Endothelial cell of umbilical vein (primary cell): ENCODE measurements around the gene NDP. TPM values are rescaled to one million over a fixed set of nuclear protein-coding genes. Genes with fewer than 3 reads are reported as not detected.

Experiments used
- BruUV-seq: library from RNA; stranded (reverse); fragments of 400-500 nt; replicated peaks from 2 replicates; lab custom pipeline; 2021; lab: Mats Ljungman, UMichigan
- CTCF ChIA-PET: fragments of 300-600, 350-600 bp; sonication (Branson Sonifier 250); formaldehyde crosslinking; loops from one replicate; lab custom pipeline; 2021; ENCODE audit warnings: antibody characterized with exemption, inconsistent platforms; lab: Charles Lee
- POLR2A ChIA-PET: fragments of 300-600, 350-600 bp; sonication (Branson Sonifier 250); formaldehyde crosslinking; loops from one replicate; lab custom pipeline; 2021; ENCODE audit warnings: antibody characterized with exemption, inconsistent platforms; lab: Charles Lee
- DNase-seq: peaks from one replicate; pipeline ENCODE4 v3.0.0-alpha.2; 2011; ENCODE audit warnings: low read depth, low spot score
- FAIRE-seq: peaks from 2 replicates; lab custom pipeline; 2011; peaks lifted over from hg19 to GRCh38; lab: Jason Lieb, UNC
- H2AFZ ChIP-seq: 2 replicates; pipeline ENCODE4 v1.6.0; 2012; ENCODE audit warnings: low read depth, low read length, control low read depth, inconsistent platforms
- H3K27ac ChIP-seq: 2 replicates; pipeline ENCODE4 v1.5.1; 2011; ENCODE audit warnings: low read depth, mild to moderate bottlenecking, control low read depth, low read length, moderate library complexity; ENCODE audit not compliant: insufficient read depth
- H3K27me3 ChIP-seq, 2 experiments: 2 replicates each; pipeline versions ENCODE4 v1.6.0 to v1.6.1; 2011; ENCODE audit warnings: low read length in 2 of 2, mixed read lengths in 1 of 2; ENCODE audit not compliant: control insufficient read depth in 2 of 2, insufficient read depth in 2 of 2
- H3K36me3 ChIP-seq, 2 experiments: 2 replicates in 1 of 2; 3 replicates in 1 of 2; pipeline ENCODE4 v1.5.1; 2011; ENCODE audit warnings: low read length in 2 of 2, mild to moderate bottlenecking in 1 of 2, moderate library complexity in 1 of 2; ENCODE audit not compliant: control insufficient read depth in 2 of 2, insufficient read depth in 2 of 2; ENCODE audit errors: extremely low read depth in 1 of 2
- H3K4me1 ChIP-seq: 3 replicates; pipeline ENCODE4 v1.5.1; 2011; ENCODE audit warnings: mild to moderate bottlenecking, low read length; ENCODE audit not compliant: control insufficient read depth, insufficient read depth; ENCODE audit errors: extremely low read depth
- H3K4me2 ChIP-seq: 2 replicates; pipeline ENCODE4 v1.6.1; 2011; ENCODE audit warnings: low read length, control low read depth, mixed read lengths; ENCODE audit not compliant: insufficient read depth
- H3K4me3 ChIP-seq, 3 experiments: fragments of 200-600 bp in 1 of 3; sonication (generic), shearing (Covaris generic) in 1 of 3; replicated peaks in 1 of 3; 2 replicates each; pipeline ENCODE4 v1.5.1; 2011 to 2016; ENCODE audit warnings: control low read depth in 3 of 3, low read length in 3 of 3, mild to moderate bottlenecking in 2 of 3, inconsistent platforms in 1 of 3, low read depth in 1 of 3, moderate library complexity in 1 of 3; ENCODE audit not compliant: insufficient read depth in 1 of 3
- H3K79me2 ChIP-seq: 2 replicates; pipeline ENCODE4 v1.6.0; 2012; ENCODE audit warnings: low read length, inconsistent platforms; ENCODE audit not compliant: control insufficient read depth, insufficient read depth
- H3K9ac ChIP-seq: replicated peaks from 2 replicates; pipeline ENCODE3; 2011; ENCODE audit warnings: low read length, control low read depth; ENCODE audit not compliant: insufficient read depth; ENCODE audit errors: extremely low read depth
- H3K9me1 ChIP-seq: replicated peaks from 3 replicates; pipeline ENCODE4 v1.6.0; 2011; ENCODE audit warnings: mild to moderate bottlenecking, low read length; ENCODE audit not compliant: control insufficient read depth, insufficient read depth; ENCODE audit errors: extremely low read depth
- H3K9me3 ChIP-seq: replicated peaks from 2 replicates; pipeline ENCODE4 v1.5.1; 2012; ENCODE audit warnings: low read length, inconsistent platforms; ENCODE audit not compliant: control insufficient read depth, insufficient read depth
- H4K20me1 ChIP-seq: replicated peaks from 2 replicates; pipeline ENCODE3; 2011; ENCODE audit warnings: mild to moderate bottlenecking, low read length; ENCODE audit not compliant: control insufficient read depth, insufficient read depth; ENCODE audit errors: extremely low read depth
- EZH2 ChIP-seq: IDR thresholded peaks from 2 replicates; pipeline ENCODE4 v1.6.1; 2012; ENCODE audit warnings: borderline replicate concordance, low read depth, mild to moderate bottlenecking, moderate library complexity, low read length, inconsistent platforms; ENCODE audit not compliant: severe bottlenecking
- FOS ChIP-seq: IDR thresholded peaks from 2 replicates; pipeline ENCODE4 v1.6.1; 2011; ENCODE audit warnings: mild to moderate bottlenecking, low read length, moderate library complexity, borderline replicate concordance; ENCODE audit not compliant: insufficient read depth
- GATA2 ChIP-seq: IDR thresholded peaks from 2 replicates; pipeline ENCODE4 v1.7.0; 2011; ENCODE audit warnings: low read depth, mild to moderate bottlenecking, moderate library complexity, mixed read lengths, low read length; ENCODE audit not compliant: insufficient read length, insufficient read depth
- JUN ChIP-seq: IDR thresholded peaks from 2 replicates; pipeline ENCODE4 v1.6.1; 2011; ENCODE audit warnings: borderline replicate concordance, low read depth; ENCODE audit not compliant: insufficient read length, insufficient read depth
- MYC ChIP-seq: IDR thresholded peaks from one replicate; pipeline ENCODE4 v1.6.1; 2011; ENCODE audit warnings: mild to moderate bottlenecking, low read depth, low read length
- POLR2A ChIP-seq: IDR thresholded peaks from 2 replicates; pipeline ENCODE4 v1.6.1; 2012; ENCODE audit warnings: low read depth, mild to moderate bottlenecking, control low read depth, low read length
- POLR2AphosphoS5 ChIP-seq: IDR thresholded peaks from 2 replicates; pipeline ENCODE4 v1.6.1; 2012; ENCODE audit warnings: low read depth, mild to moderate bottlenecking, control low read depth, low read length, moderate library complexity; ENCODE audit not compliant: insufficient read depth
- dilution Hi-C: fragments of 300-500 bp; cut with MboI; formaldehyde crosslinking; loops from one replicate; pipeline ENCODE4 v1.15.0; 2019; ENCODE audit warnings: low sequenced_read_pairs; ENCODE audit not compliant: extremely low pct_ligation_motif_present
- intact Hi-C: fragments of 100-400 bp; cut with micrococcal nuclease; formaldehyde crosslinking; loops from one replicate; pipeline ENCODE4 v1.10.0; 2022
- polyA plus RNA-seq, 4 experiments: library from polyadenylated mRNA; depleted of rRNA in 3 of 4; stranded (reverse) in 3 of 4; unstranded in 1 of 4; fragments of >200 nt; gene quantifications; 2 replicates each; pipeline versions ENCODE4 v1.2.1 to v1.2.3, GENCODE V29; 2011 to 2012; ENCODE audit warnings: missing spikeins in 1 of 4
- total RNA-seq: library from RNA; stranded (reverse); gene quantifications from 2 replicates; pipeline ENCODE4 v1.2.3, GENCODE V29; 2021
- TF ChIP-seq, protein P1 (sequence below), 2 donors: IDR thresholded peaks; 1 replicate in 1 of 2; 2 replicates in 1 of 2; pipeline ENCODE4 v1.5.1; 2011; ENCODE audit warnings: low read length in 2 of 2, mild to moderate bottlenecking in 2 of 2, moderate library complexity in 2 of 2, control low read depth in 1 of 2, inconsistent platforms in 1 of 2, low read depth in 1 of 2; ENCODE audit not compliant: insufficient read depth in 1 of 2; ENCODE audit errors: extremely low read depth in 1 of 2
- TF ChIP-seq, protein P2 (sequence below): IDR thresholded peaks from 2 replicates; pipeline ENCODE4 v1.6.1; 2011; ENCODE audit not compliant: insufficient read depth, insufficient read length

NDP gene
- total and polyA plus RNA-seq, 2 donors (not counting 3 experiments of a cell fraction or from before 2014, with no cell fraction given) = 0.58 to 0.60 TPM

- no peaks in the 10 kb centered on the region for H3K9me3 ChIP-seq
- intact Hi-C loops (no loop called here), dilution Hi-C loops (no loop called here)
- H3K9ac ChIP-seq = no peak overlapping the region
- H3K4me3 ChIP-seq = no peak overlapping the region
- ChIA-PET CTCF (interaction anchor here (1.5 to 2.4 kb wide), 2 partner anchors 63 to 281 kb away, joined by 7 to 15 read pairs; no protein-coding TSS in a partner anchor), POLR2A (no interaction called here)
- no peaks in the 10 kb centered on the region for H3K36me3 ChIP-seq
- TF ChIP-seq EZH2 (no peak), FOS (no peak), POLR2AphosphoS5 (no peak), JUN (no peak), GATA2 (no peak), POLR2A (no peak), MYC (no peak)
- TF ChIP-seq, protein P1, sequence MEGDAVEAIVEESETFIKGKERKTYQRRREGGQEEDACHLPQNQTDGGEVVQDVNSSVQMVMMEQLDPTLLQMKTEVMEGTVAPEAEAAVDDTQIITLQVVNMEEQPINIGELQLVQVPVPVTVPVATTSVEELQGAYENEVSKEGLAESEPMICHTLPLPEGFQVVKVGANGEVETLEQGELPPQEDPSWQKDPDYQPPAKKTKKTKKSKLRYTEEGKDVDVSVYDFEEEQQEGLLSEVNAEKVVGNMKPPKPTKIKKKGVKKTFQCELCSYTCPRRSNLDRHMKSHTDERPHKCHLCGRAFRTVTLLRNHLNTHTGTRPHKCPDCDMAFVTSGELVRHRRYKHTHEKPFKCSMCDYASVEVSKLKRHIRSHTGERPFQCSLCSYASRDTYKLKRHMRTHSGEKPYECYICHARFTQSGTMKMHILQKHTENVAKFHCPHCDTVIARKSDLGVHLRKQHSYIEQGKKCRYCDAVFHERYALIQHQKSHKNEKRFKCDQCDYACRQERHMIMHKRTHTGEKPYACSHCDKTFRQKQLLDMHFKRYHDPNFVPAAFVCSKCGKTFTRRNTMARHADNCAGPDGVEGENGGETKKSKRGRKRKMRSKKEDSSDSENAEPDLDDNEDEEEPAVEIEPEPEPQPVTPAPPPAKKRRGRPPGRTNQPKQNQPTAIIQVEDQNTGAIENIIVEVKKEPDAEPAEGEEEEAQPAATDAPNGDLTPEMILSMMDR (IDR thresholded peaks at IDR 0.05; ENCODE audit: extremely low read depth in 1 of 2, insufficient read depth in 1 of 2, low read depth in 1 of 2, low read length in 2 of 2) = no peak
- TF ChIP-seq, protein P2, sequence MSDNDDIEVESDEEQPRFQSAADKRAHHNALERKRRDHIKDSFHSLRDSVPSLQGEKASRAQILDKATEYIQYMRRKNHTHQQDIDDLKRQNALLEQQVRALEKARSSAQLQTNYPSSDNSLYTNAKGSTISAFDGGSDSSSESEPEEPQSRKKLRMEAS = no peak
- H2AFZ ChIP-seq = no peak overlapping the region
- no peak overlapping the region for H3K4me2 ChIP-seq
- H3K27me3 ChIP-seq = no peaks in the 10 kb centered on the region
- H3K27ac ChIP-seq = no peak overlapping the region
- no peaks in the 10 kb centered on the region for H3K9me1 ChIP-seq
- H3K79me2 ChIP-seq = no peaks in the 10 kb centered on the region
- H3K4me1 ChIP-seq = peaks cover 5% of the 10 kb centered on the region
- BruUV-seq = no TSS peak
- no peaks in the 10 kb centered on the region for H4K20me1 ChIP-seq
- FAIRE-seq (no peak), DNase-seq (no peak)
Measured at GRCh38 chrX:43962636-43963035, 10.6 kb downstream of the NDP start.
